Left lung (tissue), 10 donors: ENCODE results near the gene ZBTB38. TPM values are rescaled to one million over a fixed set of nuclear protein-coding genes. Genes with fewer than 3 reads are reported as not detected.

ENCODE experiments used
- ATAC-seq: fragments of 200-7000 bp; cut with Tn5 transposase; one replicate; pipeline ENCODE4 v1.9.1; 2020; ENCODE audit warnings: moderate library complexity
- DNase-seq, 4 donors: peaks; one replicate each; pipeline ENCODE4 v3.0.0-alpha.2; 2013 to 2020
- H3K27ac ChIP-seq, 2 donors: fragments of 200-600 bp; sonication (generic) in 1 of 2; one replicate each; pipeline versions ENCODE4 v1.5.0 to v1.8.0; 2020 to 2021
- H3K27me3 ChIP-seq, 2 donors: fragments of 200-600 bp; sonication (generic) in 1 of 2; one replicate each; pipeline versions ENCODE4 v1.5.0 to v1.8.0; 2020 to 2021
- H3K36me3 ChIP-seq, 2 donors: fragments of 200-600 bp; sonication (generic) in 1 of 2; one replicate each; pipeline versions ENCODE4 v1.5.0 to v1.8.0; 2020 to 2021
- H3K4me1 ChIP-seq, 2 donors: fragments of 200-600 bp; one replicate each; pipeline ENCODE4 v1.8.0; 2021
- H3K4me3 ChIP-seq, 2 donors: fragments of 200-600 bp; sonication (generic) in 1 of 2; one replicate each; pipeline versions ENCODE4 v1.5.0 to v1.8.0; 2020 to 2021; ENCODE audit warnings: mild to moderate bottlenecking in 1 of 2
- H3K9me3 ChIP-seq, 2 donors: fragments of 200-600 bp; sonication (generic) in 1 of 2; one replicate each; pipeline versions ENCODE4 v1.5.0 to v1.8.0; 2020 to 2021
- CTCF ChIP-seq, 2 donors: fragments of 200-600 bp; sonication (generic) in 1 of 2; IDR thresholded peaks; one replicate each; pipeline versions ENCODE4 v1.5.0 to v1.8.0; 2021; ENCODE audit warnings: antibody characterized with exemption in 2 of 2
- intact Hi-C, 2 donors: fragments of 100-400 bp; cut with DNase I; formaldehyde crosslinking; loops; one replicate each; pipeline versions ENCODE4 v1.11.2 to v1.14.2; 2022
- polyA plus RNA-seq, 6 donors: library from polyadenylated mRNA; unstranded; fragments of 120-200 nt; gene quantifications; one replicate each; pipeline ENCODE4 v1.2.1, GENCODE V29; 2013; ENCODE audit not compliant: insufficient read length in 6 of 6
- total RNA-seq, 2 donors: library from RNA; stranded (reverse); fragmentation: NEBNext Ultra II Directional; extraction: Animal tissue kit (Norgen Biotek cat#: 25700); gene quantifications; one replicate each; pipeline ENCODE4 v1.2.1, GENCODE V29; 2021
- donor health status: DM: no; HTN: yes; CAD: no.
- donor health status: DM: no; HTN: no; CAD: no.

ZBTB38 gene
- total and polyA plus RNA-seq, 8 donors, result 71.7 to 91.4 (median 82.6) TPM

- ATAC-seq, result no peak
- intact Hi-C loops, result no loop called here
- H3K9me3 ChIP-seq, result peaks cover 0 to 9% of the 10 kb centered on the region in 2 donors
Observed at GRCh38 chr3:141395005-141395589, 26.8 kb downstream of the ZBTB38 start.

GRCh38 chr3:141397996-141398395, 29.7 kb downstream of the ZBTB38 start:
- ATAC-seq, result no peak
- Histone ChIP-seq H3K4me3 (no peak overlapping the region), H3K9me3 (peaks cover 0 to 9% of the 10 kb centered on the region in 2 donors), H3K36me3 (peaks cover 0 to 17% of the 10 kb centered on the region in 2 donors), H3K4me1 (peaks cover 8 to 30% of the 10 kb centered on the region in 2 donors), H3K27me3 (no peaks in the 10 kb centered on the region), H3K27ac (no peak overlapping the region)
- no peak for DNase-seq
- intact Hi-C loops, result no loop called here
- TF ChIP-seq CTCF (IDR thresholded peaks at IDR 0.05), result no peak

More at GRCh38 chr3:141395005-141395589, 26.8 kb downstream of the ZBTB38 start:
- no peaks in the 10 kb centered on the region for H3K27me3 ChIP-seq
- H3K4me1 ChIP-seq, result peaks cover 8 to 10% of the 10 kb centered on the region in 2 donors
- TF ChIP-seq CTCF (IDR thresholded peaks at IDR 0.05), result no peak
- no peak overlapping the region for H3K27ac ChIP-seq
- no peak for DNase-seq
- peaks cover 0 to 17% of the 10 kb centered on the region in 2 donors for H3K36me3 ChIP-seq
- H3K4me3 ChIP-seq, result no peak overlapping the region

- H3K4me1 ChIP-seq, result peaks cover 8 to 39% of the 10 kb centered on the region in 2 donors
- intact Hi-C loops, result no loop called here
- peak overlapping the region; percentile 90 to 99 for H3K27ac ChIP-seq
Observed at GRCh38 chr3:141399200-141399599, 30.9 kb downstream of the ZBTB38 start.

GRCh38 chr3:141400073-141400971, 32.0 kb downstream of the ZBTB38 start:
- intact Hi-C loops, result no loop called here
- no peak for TF ChIP-seq CTCF (IDR thresholded peaks at IDR 0.05)
- Histone ChIP-seq H3K36me3 (peaks cover 0 to 28% of the 10 kb centered on the region in 2 donors), H3K27ac (peak overlapping the region; percentile 90 to 99), H3K9me3 (peaks cover 0 to 9% of the 10 kb centered on the region in 2 donors), H3K4me3 (no peak overlapping the region), H3K27me3 (no peaks in the 10 kb centered on the region), H3K4me1 (peaks cover 8 to 49% of the 10 kb centered on the region in 2 donors)
- ATAC-seq (peak; percentile 25), DNase-seq (no peak)

More at GRCh38 chr3:141399200-141399599, 30.9 kb downstream of the ZBTB38 start:
- H3K36me3 ChIP-seq, result peaks cover 0 to 22% of the 10 kb centered on the region in 2 donors
- ATAC-seq (no peak), DNase-seq (no peak)
- no peak for TF ChIP-seq CTCF (IDR thresholded peaks at IDR 0.05)
- H3K4me3 ChIP-seq, result no peak overlapping the region
- H3K27me3 ChIP-seq, result no peaks in the 10 kb centered on the region
- H3K9me3 ChIP-seq, result peaks cover 0 to 9% of the 10 kb centered on the region in 2 donors

- Histone ChIP-seq H3K9me3 (peaks cover 0 to 9% of the 10 kb centered on the region in 2 donors), H3K4me1 (peaks cover 8 to 49% of the 10 kb centered on the region in 2 donors), H3K27me3 (no peaks in the 10 kb centered on the region), H3K4me3 (no peak overlapping the region), H3K27ac (peak overlapping the region; percentile 90 to 99), H3K36me3 (peaks cover 0 to 31% of the 10 kb centered on the region in 2 donors)
- DNase-seq (no peak), ATAC-seq (no peak)
- no peak for TF ChIP-seq CTCF (IDR thresholded peaks at IDR 0.05)
- intact Hi-C loops, result no loop called here
Observed at GRCh38 chr3:141401095-141401494, 32.8 kb downstream of the ZBTB38 start.
